Measurements from ENCODE around the gene UBASH3A. TPM values are rescaled to one million over a fixed set of nuclear protein-coding genes. Genes with fewer than 3 reads are reported as not detected.

The UBASH3A gene
- total RNA-seq, 1 experiment from 2014 or later: 0.07 TPM

DNA sequence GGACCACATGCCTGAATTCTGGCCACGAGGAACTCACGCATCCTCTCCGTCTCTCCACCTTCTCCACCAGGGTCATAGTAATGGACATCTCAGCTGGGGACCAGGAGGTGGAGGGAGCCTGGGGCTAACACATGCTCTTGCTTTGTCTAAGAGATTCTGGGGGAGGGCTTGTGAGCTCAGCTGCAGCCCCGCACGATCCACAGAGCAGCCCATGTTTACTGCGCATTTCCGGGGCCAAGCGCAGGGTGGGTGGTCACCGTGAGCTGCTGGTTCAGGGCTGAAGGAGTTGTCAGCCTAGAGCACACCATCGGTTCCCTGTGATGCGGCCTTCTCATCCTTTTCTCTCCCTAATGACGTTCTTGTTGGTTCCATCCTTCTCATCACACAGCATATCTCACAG lies 45.4 kb upstream of the UBASH3A start:
- H3K4me1 ChIP-seq (ENCODE audit: control insufficient read depth in 1 of 2, insufficient read depth in 2 of 2, low read length in 2 of 2): no peaks in the 10 kb centered on the region
- ChIA-PET CTCF (no interaction called here), RAD21 (ENCODE audit: low non-redundant PET in 1 of 2, low total read pairs in 2 of 2, uncharacterized antibody in 2 of 2, unreplicated experiment in 2 of 2) (no interaction called here), POLR2A (no interaction called here)
- H3K27me3 ChIP-seq (ENCODE audit: insufficient read depth, low read length): no peaks in the 10 kb centered on the region
- no peaks in the 10 kb centered on the region for H3K79me2 ChIP-seq (ENCODE audit: insufficient read depth, low read length)
- ATAC-seq (no peak), DNase-seq (ENCODE audit: low read depth, low spot score) (no peak)
- H3K9me3 ChIP-seq (ENCODE audit: control insufficient read depth in 1 of 2, insufficient read depth in 1 of 2, low read depth in 1 of 2, low read length in 2 of 2): no peaks in the 10 kb centered on the region
- no peak overlapping the region for H3K4me2 ChIP-seq (ENCODE audit: low read length)
- TF ChIP-seq FOSL1 (IDR thresholded peaks at IDR 0.05; ENCODE audit: low read depth) (no peak), TCF7L2 (IDR thresholded peaks at IDR 0.05; ENCODE audit: borderline replicate concordance, extremely low read depth, insufficient read depth, insufficient read length) (no peak), EZH2 (IDR thresholded peaks at IDR 0.05) (no peak), ELF1 (IDR thresholded peaks at IDR 0.05; ENCODE audit: borderline replicate concordance, low read depth) (no peak), EZH2phosphoT487 (IDR thresholded peaks at IDR 0.05; ENCODE audit: borderline replicate concordance) (no peak), RAD21 (IDR thresholded peaks at IDR 0.05; ENCODE audit: low read depth) (no peak), SRF (IDR thresholded peaks at IDR 0.05; ENCODE audit: low read depth) (no peak), CEBPB (IDR thresholded peaks at IDR 0.05; ENCODE audit: low read depth) (no peak), POLR2A (IDR thresholded peaks at IDR 0.05; ENCODE audit: borderline replicate concordance, extremely low read depth, insufficient read depth, insufficient read length) (no peak), SP1 (IDR thresholded peaks at IDR 0.05; ENCODE audit: low read depth) (no peak), ZFX (IDR thresholded peaks at IDR 0.05) (no peak), POLR2AphosphoS5 (IDR thresholded peaks at IDR 0.05; ENCODE audit: low read depth, low read length) (no peak), SIN3A (IDR thresholded peaks at IDR 0.05; ENCODE audit: low read depth) (no peak), EGR1 (IDR thresholded peaks at IDR 0.05; ENCODE audit: low read depth) (no peak), YY1 (IDR thresholded peaks at IDR 0.05; ENCODE audit: extremely low read depth, insufficient replicate concordance, low read depth, low read length) (no peak), JUND (IDR thresholded peaks at IDR 0.05) (no peak)
- TF ChIP-seq, protein P1, sequence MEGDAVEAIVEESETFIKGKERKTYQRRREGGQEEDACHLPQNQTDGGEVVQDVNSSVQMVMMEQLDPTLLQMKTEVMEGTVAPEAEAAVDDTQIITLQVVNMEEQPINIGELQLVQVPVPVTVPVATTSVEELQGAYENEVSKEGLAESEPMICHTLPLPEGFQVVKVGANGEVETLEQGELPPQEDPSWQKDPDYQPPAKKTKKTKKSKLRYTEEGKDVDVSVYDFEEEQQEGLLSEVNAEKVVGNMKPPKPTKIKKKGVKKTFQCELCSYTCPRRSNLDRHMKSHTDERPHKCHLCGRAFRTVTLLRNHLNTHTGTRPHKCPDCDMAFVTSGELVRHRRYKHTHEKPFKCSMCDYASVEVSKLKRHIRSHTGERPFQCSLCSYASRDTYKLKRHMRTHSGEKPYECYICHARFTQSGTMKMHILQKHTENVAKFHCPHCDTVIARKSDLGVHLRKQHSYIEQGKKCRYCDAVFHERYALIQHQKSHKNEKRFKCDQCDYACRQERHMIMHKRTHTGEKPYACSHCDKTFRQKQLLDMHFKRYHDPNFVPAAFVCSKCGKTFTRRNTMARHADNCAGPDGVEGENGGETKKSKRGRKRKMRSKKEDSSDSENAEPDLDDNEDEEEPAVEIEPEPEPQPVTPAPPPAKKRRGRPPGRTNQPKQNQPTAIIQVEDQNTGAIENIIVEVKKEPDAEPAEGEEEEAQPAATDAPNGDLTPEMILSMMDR (IDR thresholded peaks at IDR 0.05 in 2 of 3, conservative IDR thresholded peaks at IDR 0.05 in 1 of 3; ENCODE audit: borderline replicate concordance in 1 of 3, insufficient read depth in 1 of 3, low read depth in 2 of 3, low read length in 2 of 3): no peak
- TF ChIP-seq, protein P2, sequence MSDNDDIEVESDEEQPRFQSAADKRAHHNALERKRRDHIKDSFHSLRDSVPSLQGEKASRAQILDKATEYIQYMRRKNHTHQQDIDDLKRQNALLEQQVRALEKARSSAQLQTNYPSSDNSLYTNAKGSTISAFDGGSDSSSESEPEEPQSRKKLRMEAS (IDR thresholded peaks at IDR 0.05): no peak
- TF ChIP-seq, protein P3, sequence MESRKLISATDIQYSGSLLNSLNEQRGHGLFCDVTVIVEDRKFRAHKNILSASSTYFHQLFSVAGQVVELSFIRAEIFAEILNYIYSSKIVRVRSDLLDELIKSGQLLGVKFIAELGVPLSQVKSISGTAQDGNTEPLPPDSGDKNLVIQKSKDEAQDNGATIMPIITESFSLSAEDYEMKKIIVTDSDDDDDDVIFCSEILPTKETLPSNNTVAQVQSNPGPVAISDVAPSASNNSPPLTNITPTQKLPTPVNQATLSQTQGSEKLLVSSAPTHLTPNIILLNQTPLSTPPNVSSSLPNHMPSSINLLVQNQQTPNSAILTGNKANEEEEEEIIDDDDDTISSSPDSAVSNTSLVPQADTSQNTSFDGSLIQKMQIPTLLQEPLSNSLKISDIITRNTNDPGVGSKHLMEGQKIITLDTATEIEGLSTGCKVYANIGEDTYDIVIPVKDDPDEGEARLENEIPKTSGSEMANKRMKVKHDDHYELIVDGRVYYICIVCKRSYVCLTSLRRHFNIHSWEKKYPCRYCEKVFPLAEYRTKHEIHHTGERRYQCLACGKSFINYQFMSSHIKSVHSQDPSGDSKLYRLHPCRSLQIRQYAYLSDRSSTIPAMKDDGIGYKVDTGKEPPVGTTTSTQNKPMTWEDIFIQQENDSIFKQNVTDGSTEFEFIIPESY (IDR thresholded peaks at IDR 0.05; ENCODE audit: extremely low read depth, insufficient replicate concordance, low read length): no peak
- TF ChIP-seq, protein P4, sequence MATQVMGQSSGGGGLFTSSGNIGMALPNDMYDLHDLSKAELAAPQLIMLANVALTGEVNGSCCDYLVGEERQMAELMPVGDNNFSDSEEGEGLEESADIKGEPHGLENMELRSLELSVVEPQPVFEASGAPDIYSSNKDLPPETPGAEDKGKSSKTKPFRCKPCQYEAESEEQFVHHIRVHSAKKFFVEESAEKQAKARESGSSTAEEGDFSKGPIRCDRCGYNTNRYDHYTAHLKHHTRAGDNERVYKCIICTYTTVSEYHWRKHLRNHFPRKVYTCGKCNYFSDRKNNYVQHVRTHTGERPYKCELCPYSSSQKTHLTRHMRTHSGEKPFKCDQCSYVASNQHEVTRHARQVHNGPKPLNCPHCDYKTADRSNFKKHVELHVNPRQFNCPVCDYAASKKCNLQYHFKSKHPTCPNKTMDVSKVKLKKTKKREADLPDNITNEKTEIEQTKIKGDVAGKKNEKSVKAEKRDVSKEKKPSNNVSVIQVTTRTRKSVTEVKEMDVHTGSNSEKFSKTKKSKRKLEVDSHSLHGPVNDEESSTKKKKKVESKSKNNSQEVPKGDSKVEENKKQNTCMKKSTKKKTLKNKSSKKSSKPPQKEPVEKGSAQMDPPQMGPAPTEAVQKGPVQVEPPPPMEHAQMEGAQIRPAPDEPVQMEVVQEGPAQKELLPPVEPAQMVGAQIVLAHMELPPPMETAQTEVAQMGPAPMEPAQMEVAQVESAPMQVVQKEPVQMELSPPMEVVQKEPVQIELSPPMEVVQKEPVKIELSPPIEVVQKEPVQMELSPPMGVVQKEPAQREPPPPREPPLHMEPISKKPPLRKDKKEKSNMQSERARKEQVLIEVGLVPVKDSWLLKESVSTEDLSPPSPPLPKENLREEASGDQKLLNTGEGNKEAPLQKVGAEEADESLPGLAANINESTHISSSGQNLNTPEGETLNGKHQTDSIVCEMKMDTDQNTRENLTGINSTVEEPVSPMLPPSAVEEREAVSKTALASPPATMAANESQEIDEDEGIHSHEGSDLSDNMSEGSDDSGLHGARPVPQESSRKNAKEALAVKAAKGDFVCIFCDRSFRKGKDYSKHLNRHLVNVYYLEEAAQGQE (IDR thresholded peaks at IDR 0.05; ENCODE audit: low read depth): no peak
- no peaks in the 10 kb centered on the region for H4K20me1 ChIP-seq (ENCODE audit: insufficient read depth)
- no peak overlapping the region for H3K9ac ChIP-seq (ENCODE audit: low read length)
- no peaks in the 10 kb centered on the region for H3K9me2 ChIP-seq (ENCODE audit: insufficient read depth)
- no peaks in the 10 kb centered on the region for H3K36me3 ChIP-seq (ENCODE audit: control insufficient read depth in 1 of 2, insufficient read depth in 2 of 2, low read length in 2 of 2)
- no peak overlapping the region for H2AFZ ChIP-seq (ENCODE audit: low read depth, low read length, poor library complexity, severe bottlenecking)
- H3K27ac ChIP-seq (ENCODE audit: low read depth, low read length): no peak overlapping the region
- no TSS peak for BruUV-seq (replicated peaks)
- intact Hi-C loops (cut with micrococcal nuclease): no loop called here
- no peak overlapping the region for H3K4me3 ChIP-seq (replicated peaks in 1 of 2; ENCODE audit: low read depth in 1 of 2, low read length in 2 of 2)

Data from HCT116 (cell line).